ENCODE results near the gene ANKRD16. TPM values are rescaled to one million over a fixed set of nuclear protein-coding genes. Genes with fewer than 3 reads are reported as not detected.

The ANKRD16 gene
- total and polyA plus RNA-seq, 2 donors (not counting 1 experiment from before 2014, with no cell fraction given), result 10.9 to 12.6 TPM

DNA sequence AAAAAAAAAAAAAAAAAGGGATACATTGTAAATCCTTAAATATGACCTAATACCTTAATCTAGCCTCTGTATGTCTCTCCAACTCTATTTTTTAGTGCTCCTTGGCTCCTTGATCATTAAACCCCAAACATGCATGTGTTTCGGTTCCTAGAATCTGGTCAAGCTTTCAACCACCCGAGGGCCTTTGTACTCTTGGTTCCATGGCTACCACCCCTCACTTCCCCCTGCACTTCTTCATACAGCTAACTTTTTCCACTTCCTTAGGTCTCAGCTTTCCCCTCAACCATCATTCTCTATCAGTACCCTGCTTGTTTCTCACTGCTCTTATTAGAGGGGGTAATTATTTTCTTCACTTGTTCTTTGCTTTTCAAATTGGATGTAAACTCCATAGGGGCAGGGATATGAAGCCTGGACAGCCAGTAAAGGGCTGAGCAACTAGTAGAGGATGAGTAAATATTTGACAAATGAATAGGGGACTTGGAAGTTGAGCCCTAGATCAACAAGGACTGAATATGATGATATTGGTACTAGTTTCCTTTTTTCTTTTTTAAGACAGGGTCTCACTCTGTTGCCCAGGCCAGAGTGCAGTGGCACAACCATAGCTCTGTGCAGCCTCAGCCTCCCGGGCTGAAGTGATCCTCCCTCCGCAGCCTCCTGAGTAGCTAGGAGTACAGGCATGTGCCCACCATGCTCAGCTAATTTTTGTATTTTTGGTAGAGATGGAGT is 72.2 kb downstream of the ANKRD16 start:
- H3K9me3 Mint-ChIP-seq (ENCODE audit: insufficient read depth), result no peaks in the 10 kb centered on the region
- no peak for TF ChIP-seq EZH2 (IDR thresholded peaks at IDR 0.05; ENCODE audit: borderline replicate concordance, insufficient read depth, low read depth, low read length, poor library complexity, severe bottlenecking)
- TF ChIP-seq, protein P1, sequence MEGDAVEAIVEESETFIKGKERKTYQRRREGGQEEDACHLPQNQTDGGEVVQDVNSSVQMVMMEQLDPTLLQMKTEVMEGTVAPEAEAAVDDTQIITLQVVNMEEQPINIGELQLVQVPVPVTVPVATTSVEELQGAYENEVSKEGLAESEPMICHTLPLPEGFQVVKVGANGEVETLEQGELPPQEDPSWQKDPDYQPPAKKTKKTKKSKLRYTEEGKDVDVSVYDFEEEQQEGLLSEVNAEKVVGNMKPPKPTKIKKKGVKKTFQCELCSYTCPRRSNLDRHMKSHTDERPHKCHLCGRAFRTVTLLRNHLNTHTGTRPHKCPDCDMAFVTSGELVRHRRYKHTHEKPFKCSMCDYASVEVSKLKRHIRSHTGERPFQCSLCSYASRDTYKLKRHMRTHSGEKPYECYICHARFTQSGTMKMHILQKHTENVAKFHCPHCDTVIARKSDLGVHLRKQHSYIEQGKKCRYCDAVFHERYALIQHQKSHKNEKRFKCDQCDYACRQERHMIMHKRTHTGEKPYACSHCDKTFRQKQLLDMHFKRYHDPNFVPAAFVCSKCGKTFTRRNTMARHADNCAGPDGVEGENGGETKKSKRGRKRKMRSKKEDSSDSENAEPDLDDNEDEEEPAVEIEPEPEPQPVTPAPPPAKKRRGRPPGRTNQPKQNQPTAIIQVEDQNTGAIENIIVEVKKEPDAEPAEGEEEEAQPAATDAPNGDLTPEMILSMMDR (IDR thresholded peaks at IDR 0.05), result no peak
- Histone ChIP-seq H3K27me3 (replicated peaks in 1 of 4; ENCODE audit: control extremely low read depth in 1 of 4, control insufficient read depth in 3 of 4, insufficient read depth in 4 of 4, low read length in 3 of 4) (no peaks in the 10 kb centered on the region), H3K4me3 (ENCODE audit: control extremely low read depth in 1 of 5, extremely low read depth in 1 of 5, insufficient read depth in 1 of 5, low read depth in 2 of 5, low read length in 4 of 5) (peak overlapping the region in 1 of 5 experiments; percentile 26), H3K4me1 (ENCODE audit: control insufficient read depth in 2 of 2, insufficient read depth in 2 of 2, low read length in 2 of 2) (peaks cover 65 to 77% of the 10 kb centered on the region in 2 donors), H3K9ac (ENCODE audit: low read length) (no peak overlapping the region), H3K9me3 (ENCODE audit: control extremely low read depth in 1 of 3, control insufficient read depth in 2 of 3, insufficient read depth in 1 of 3, low read length in 2 of 3) (no peaks in the 10 kb centered on the region), H3K79me2 (ENCODE audit: control insufficient read depth, insufficient read depth, low read length) (peaks cover 31% of the 10 kb centered on the region), H2AFZ (ENCODE audit: insufficient read depth, low read depth, low read length, poor library complexity, severe bottlenecking) (peak overlapping the region; percentile 20), H4K20me1 (ENCODE audit: control insufficient read depth, insufficient read depth, low read length, poor library complexity, severe bottlenecking) (no peaks in the 10 kb centered on the region), H3K36me3 (replicated peaks in 1 of 2; ENCODE audit: control extremely low read depth in 1 of 2, control insufficient read depth in 1 of 2, extremely low read depth in 1 of 2, insufficient read depth in 2 of 2, low read length in 1 of 2) (peaks cover 0 to 2% of the 10 kb centered on the region in 2 experiments), H3K27ac (ENCODE audit: low read length in 2 of 2) (peak overlapping the region; percentile 89 to 94), H3K4me2 (replicated peaks; ENCODE audit: low read depth, low read length, poor library complexity, severe bottlenecking) (peak overlapping the region; percentile 82)
- DNase-seq (peak; percentile 71), ATAC-seq (ENCODE audit: low read depth) (peak; percentile 3)
- 30% methylated on average over 3 of the region's 4 CpGs for WGBS (ENCODE audit: insufficient coverage)
- POLR2A ChIA-PET, result interaction anchor here (0.5 to 3.5 kb wide), 7 partner anchors 13 to 73 kb away, joined by 3 to 23 read pairs (median 4); partner anchors contain the start of gene FBH1
- CTCF ChIA-PET, result interaction anchor here (0.9 to 2.8 kb wide), 8 partner anchors 10 to 56 kb away, joined by 3 to 19 read pairs (median 9); no protein-coding TSS in a partner anchor
- peaks cover 65% of the 10 kb centered on the region for H3K4me1 Mint-ChIP-seq
- intact Hi-C loops (cut with micrococcal nuclease), result loop anchor here (10.0 kb wide), 1 partner anchor 237 kb away; no protein-coding TSS in a partner anchor
- H3K4me3 Mint-ChIP-seq, result peak overlapping the region; percentile 75
- H3K27me3 Mint-ChIP-seq, result no peaks in the 10 kb centered on the region
- peak overlapping the region; percentile 95 for H3K27ac Mint-ChIP-seq

GRCh38 chr10:5816170-5816569 is 73.5 kb downstream of the ANKRD16 start:
- Histone ChIP-seq H3K79me2 (ENCODE audit: control insufficient read depth, insufficient read depth, low read length) (peaks cover 44% of the 10 kb centered on the region), H3K9me3 (ENCODE audit: control extremely low read depth in 1 of 3, control insufficient read depth in 2 of 3, insufficient read depth in 1 of 3, low read length in 2 of 3) (no peaks in the 10 kb centered on the region), H3K4me1 (ENCODE audit: control insufficient read depth in 2 of 2, insufficient read depth in 2 of 2, low read length in 2 of 2) (peaks cover 72 to 75% of the 10 kb centered on the region in 2 donors), H4K20me1 (ENCODE audit: control insufficient read depth, insufficient read depth, low read length, poor library complexity, severe bottlenecking) (peaks cover 2% of the 10 kb centered on the region), H3K27me3 (replicated peaks in 1 of 4; ENCODE audit: control extremely low read depth in 1 of 4, control insufficient read depth in 3 of 4, insufficient read depth in 4 of 4, low read length in 3 of 4) (no peaks in the 10 kb centered on the region), H3K4me3 (ENCODE audit: control extremely low read depth in 1 of 5, extremely low read depth in 1 of 5, insufficient read depth in 1 of 5, low read depth in 2 of 5, low read length in 4 of 5) (peak overlapping the region in 2 of 5 experiments; percentile 31 to 42), H3K36me3 (replicated peaks in 1 of 2; ENCODE audit: control extremely low read depth in 1 of 2, control insufficient read depth in 1 of 2, extremely low read depth in 1 of 2, insufficient read depth in 2 of 2, low read length in 1 of 2) (peaks cover 0 to 2% of the 10 kb centered on the region in 2 experiments), H3K9ac (ENCODE audit: low read length) (peak overlapping the region; percentile 15), H3K27ac (ENCODE audit: low read length in 2 of 2) (peak overlapping the region; percentile 89 to 94), H3K4me2 (replicated peaks; ENCODE audit: low read depth, low read length, poor library complexity, severe bottlenecking) (peak overlapping the region; percentile 82), H2AFZ (ENCODE audit: insufficient read depth, low read depth, low read length, poor library complexity, severe bottlenecking) (no peak overlapping the region)
- no peaks in the 10 kb centered on the region for H3K9me3 Mint-ChIP-seq (ENCODE audit: insufficient read depth)
- no peaks in the 10 kb centered on the region for H3K27me3 Mint-ChIP-seq
- DNase-seq, result peak; percentile 78
- H3K27ac Mint-ChIP-seq, result peak overlapping the region; percentile 95
- ChIA-PET POLR2A (interaction anchor here (0.6 to 5.6 kb wide), 4 partner anchors 24 to 58 kb away, joined by 3 to 39 read pairs (median 14); no protein-coding TSS in a partner anchor), CTCF (interaction anchor here (0.8 to 4.2 kb wide), 3 partner anchors 11 to 27 kb away, joined by 3 to 25 read pairs (median 3); no protein-coding TSS in a partner anchor)
- intact Hi-C loops (cut with micrococcal nuclease), result loop anchor here (10.0 kb wide), 1 partner anchor 239 kb away; no protein-coding TSS in a partner anchor
- ATAC-seq (ENCODE audit: low read depth), result peak; percentile 26
- peak overlapping the region; percentile 70 for H3K4me3 Mint-ChIP-seq
- peaks cover 72% of the 10 kb centered on the region for H3K4me1 Mint-ChIP-seq
- TF ChIP-seq, protein P1 (IDR thresholded peaks at IDR 0.05), result no peak
- no peak for TF ChIP-seq EZH2 (IDR thresholded peaks at IDR 0.05; ENCODE audit: borderline replicate concordance, insufficient read depth, low read depth, low read length, poor library complexity, severe bottlenecking)

Measured in B cell (primary cell).